ENCODE data around the gene NEUROD2.
"Not testable (repeated sequence)": the region's sequence is repeated elsewhere in the genome, so short reads cannot be mapped to it uniquely, and the experiment has no call there.

Gene NEUROD2

DNA sequence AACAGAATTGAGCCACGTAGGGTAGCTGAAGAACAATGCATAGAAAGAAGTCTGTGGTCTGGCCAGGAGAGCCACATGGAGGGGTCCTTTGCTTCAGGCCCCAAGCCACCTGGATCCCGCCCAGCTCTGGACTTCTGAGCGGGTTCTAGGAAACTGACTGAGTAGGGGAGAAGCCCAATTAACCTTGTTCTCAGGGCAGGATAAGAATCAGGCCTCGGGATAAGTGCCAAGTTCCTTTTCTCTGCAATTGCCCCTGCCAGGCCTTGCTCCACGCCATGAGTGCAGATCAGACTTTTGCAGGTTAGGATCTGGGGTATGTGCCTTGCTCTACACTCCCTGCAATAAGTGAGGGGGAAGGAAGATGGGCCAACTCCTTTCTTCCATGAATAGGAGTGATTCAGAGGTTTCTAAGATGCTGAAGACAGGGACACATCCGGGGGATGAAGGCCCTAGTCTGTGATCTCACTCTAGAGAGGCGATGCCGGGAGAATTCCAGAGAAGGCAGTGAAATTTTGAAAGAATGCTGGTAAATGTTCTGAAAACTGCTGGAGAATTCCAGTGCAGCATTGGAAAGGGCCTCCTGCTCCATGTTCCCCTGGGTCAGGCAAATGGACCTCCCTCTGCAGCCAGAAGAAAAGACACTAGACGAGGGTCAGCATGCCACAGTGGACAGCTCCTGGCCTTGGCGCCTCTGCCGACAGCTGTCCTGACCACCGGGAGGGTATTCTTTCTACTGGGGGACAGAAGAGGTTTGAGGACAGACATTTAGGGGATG lies 5.8 kb downstream of the NEUROD2 start:
- FAIRE-seq: no peak

- FAIRE-seq: no peak
Observed at GRCh38 chr17:39600997-39601597, 6.6 kb downstream of the NEUROD2 start.

DNA sequence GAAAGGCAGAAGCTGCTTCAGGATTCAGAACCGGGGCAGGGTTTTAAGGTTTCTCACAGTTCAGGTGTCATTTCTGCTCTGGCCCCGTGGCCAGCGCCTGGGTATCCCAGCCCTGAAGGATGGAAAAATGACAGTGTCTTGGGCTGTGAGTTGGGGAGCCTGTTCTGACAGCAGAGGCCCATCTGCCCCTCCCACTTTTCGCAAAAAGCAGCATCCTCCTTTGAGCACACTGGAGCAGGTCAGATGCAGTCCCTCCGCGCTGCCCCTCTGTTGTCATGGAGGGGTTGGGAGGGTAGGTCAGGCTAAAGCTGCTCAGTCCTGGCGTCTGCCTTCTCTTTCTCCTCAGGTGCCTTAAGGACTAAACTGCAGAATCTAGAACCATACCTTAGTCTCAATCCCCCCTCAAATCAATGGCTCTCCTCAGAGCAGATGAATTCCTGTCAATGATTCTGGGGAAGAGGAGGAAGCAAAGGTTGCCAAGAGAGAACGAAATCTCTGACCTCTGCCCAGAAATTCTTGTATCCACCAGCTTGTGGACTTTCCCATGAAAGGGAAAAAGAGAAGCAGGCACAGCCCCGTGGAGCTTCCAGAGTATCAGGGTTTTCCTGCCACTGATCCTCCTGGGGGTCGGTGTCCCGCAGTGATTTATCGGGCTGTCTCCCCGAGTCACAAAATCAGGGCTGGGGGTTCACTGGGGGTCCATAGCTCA lies 7.3 kb downstream of the NEUROD2 start:
- FAIRE-seq: no peak

DNA sequence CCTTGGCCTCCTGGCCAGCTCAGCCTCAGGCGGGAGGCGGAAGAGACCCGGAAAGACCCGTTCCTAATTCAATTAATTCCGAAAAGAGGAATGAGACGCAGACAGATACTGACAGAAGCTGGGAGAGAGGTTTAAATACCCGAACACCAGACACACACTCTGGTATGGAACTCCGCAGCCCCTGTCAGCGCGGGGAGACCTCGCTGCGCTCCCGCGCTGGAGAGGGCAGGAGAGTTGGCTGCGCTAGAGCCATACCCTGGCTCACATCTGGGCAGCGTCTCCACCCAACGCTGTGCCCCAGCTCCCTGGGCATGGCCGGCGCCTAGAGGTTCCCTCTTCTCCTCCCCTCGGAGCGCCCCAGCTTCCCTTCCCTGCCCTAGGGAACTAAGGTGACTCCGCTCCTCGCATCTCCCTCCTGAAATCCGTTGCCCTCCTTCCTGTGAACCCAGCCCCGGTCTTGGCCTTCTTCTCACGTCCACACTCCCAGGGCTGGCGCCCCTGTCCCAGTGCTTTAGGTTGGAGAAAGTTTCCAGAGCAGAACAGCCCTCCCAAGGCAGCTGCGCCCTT lies 8.0 kb downstream of the NEUROD2 start:
- no peak for FAIRE-seq

DNA sequence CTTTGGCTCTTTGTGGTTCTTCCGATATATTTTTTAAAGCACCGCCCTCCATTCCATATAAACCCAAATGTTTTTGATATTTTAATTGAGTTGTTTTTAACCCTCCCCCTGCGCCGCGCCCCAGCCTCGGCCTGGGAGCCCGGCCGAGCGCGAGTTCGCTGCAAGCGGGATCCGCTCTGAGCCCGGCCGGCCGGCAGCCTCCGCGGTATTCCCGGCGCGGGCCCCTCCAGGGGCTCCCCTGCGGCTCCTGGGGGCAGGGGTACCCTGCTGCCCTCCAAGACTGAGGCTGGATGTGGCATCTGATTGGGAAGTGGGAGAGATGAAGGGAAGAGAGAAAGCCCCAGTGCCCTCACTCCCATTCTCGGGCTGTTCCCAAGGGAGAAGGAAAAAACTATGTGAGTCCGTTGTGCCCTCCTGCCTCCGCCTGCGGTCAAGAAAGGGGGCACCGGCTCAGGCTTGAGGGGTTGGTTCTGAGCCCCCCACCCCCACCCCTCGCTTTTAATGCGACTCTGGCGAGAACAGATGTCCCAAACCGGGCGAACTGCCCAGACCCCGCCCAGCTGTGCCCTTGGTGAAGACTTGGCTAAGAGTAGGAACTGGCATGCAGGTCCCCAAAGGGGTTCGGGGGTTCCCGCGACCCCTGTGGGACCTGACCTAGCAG lies 8.6 kb downstream of the NEUROD2 start:
- FAIRE-seq: no peak

DNA sequence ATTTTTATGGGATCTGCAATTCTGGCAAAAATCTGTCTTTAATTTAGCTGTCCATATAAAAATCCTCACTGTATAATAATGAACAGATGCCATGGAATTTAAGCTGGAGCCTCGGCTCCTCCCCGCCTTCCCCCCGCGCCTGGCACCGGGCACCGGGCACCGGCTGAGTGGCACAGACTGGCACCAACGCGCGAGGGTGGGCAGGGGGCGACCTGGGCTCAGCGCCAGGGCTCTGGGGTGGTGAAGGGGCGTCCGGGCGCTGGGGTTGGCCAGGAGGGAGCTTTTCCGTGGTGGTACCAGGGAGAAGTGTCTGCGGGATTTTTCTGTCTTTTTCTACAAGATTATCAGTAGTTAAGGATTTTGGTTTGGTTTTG lies 9.1 kb downstream of the NEUROD2 start:
- no peak for FAIRE-seq

- no peak for FAIRE-seq
Observed at GRCh38 chr17:39598047-39598481, 9.7 kb downstream of the NEUROD2 start.

DNA sequence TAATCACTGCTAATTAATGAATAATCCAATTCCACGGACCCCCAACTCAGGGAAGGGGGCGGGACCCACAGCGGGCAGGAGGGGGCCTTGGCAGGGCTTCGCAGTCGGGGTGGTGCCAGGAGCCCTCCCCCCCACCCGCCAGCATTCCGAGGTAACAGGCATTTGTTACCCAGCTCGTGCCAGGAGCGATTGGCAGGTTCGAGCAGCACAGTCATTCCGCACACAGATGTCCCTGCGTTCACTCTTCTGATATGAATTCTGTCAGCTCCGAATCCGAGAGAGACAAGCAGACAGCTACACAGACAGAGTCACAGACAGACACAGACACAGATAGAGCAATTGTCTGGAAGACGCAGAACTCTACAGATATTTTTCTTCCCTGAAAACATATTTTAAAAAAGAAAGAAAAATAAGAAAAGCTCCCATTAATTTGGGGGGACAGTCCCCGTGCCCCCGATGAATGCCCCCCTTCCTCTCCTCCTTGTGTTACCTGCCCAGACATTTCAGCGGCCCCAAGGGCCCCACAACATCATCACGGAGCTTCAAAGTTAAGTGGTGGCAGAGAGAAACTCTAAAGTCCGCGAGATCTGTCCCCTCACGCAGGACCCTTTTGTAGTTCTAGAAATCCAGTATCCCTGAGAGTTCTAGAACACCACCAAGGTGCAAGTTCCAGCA lies 10.2 kb downstream of the NEUROD2 start:
- FAIRE-seq: no peak

DNA sequence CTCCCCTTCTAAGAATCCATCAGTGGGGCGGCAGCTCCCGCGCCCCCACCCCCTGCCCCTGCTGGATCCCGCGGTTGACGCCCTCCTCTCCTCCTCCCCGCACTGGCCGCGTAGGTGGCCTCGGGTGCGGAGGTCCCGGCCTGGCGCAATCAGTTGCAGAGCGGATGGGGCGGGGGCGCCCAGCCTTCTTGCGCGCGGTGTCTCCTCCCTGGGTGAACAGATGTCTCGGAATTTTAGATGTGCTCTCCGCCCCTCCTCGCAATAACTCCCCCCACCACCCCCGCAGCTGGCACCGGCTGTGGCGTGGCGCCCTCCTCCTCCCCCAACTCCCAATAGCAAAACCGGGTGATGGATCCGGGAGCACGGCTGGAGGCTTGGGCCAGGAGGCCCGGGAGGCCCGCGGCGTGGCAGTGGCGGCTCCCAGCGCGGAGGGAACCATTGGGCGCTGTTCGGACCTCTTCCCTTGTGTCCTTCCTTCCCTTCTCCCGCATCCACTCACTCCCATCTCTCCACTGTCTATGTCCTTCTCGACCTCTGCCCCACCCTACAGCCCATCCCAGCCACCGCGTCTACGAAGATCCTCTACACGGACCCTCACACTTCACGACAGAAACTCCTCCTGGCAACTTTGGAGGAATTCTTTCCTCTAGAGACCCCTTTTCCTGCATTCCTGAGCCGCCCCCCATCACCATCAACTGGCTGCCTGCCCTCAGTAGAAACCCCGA lies 11.0 kb downstream of the NEUROD2 start:
- FAIRE-seq: no peak

DNA sequence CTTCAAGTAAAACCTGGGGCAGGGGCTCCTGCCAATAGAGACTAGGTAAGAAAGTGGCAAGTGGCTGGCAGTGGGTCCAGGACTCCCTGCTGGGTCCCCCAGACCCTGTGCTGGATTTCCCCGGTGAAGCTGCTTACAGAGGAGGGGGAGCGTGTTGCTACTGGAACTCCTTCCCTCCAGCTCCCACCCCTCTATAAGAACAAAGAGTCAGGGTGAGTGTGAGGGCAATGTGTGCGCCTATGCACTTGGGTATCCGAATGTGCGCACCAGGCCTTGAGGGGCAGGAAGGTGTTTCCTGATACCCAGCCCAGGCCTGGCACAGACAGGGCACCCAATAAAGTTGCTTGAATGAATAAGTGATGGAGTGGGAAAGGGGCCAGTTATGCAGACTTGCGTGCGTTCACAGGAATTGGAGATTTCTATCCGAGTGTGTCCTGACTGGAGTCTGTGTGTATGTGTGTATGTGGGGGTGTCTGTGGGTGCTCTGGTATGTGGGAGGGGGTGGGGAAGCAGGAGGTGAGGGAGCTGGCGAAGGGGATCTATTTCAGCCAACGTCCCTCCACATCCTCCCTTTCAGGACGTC lies 11.7 kb downstream of the NEUROD2 start:
- FAIRE-seq: no peak

GRCh38 chr17:39595294-39595693 lies 12.4 kb downstream of the NEUROD2 start:
- FAIRE-seq: no peak

DNA sequence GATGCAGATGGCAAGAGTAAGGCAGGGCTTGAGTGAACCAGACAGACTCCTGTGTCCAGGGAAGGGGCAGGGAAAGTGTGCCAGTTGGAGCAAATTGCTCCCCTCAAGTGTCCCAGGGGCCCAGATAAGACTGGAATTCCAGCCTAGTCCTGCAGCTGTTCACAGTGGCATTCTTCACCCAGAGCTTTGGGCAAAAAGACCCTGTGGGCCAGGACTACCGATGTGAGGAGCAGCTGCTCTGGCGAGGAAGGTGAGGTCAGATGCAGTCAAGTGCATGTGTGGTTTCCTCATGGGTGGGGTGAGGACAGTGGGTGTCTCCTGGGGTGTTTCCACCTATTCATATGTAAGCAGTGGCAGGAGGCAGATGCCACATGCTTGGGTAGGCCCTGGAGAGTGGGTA lies 14.3 kb downstream of the NEUROD2 start:
- no peak for FAIRE-seq

- no peak for FAIRE-seq
Observed at GRCh38 chr17:39591958-39592954, 15.5 kb downstream of the NEUROD2 start.

DNA sequence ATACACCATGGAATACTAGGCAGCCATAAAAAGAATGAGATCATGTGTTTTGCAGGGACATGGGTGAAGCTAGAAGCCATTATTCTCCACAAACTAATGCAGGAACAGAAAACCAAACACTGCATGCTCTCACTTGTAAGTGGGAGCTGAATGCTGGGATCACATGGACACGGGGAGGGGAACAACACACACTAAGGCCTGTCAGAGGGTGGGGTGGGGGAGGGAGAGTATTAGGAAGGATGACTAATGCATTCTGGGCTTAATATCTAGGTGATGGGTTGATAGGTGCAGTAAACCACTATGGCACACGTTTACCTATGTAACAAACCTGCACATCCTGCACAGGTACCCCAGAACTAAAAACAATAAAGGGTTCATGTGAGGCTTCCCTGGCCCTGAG lies 17.5 kb downstream of the NEUROD2 start:
- FAIRE-seq: not testable (repeated sequence)

DNA sequence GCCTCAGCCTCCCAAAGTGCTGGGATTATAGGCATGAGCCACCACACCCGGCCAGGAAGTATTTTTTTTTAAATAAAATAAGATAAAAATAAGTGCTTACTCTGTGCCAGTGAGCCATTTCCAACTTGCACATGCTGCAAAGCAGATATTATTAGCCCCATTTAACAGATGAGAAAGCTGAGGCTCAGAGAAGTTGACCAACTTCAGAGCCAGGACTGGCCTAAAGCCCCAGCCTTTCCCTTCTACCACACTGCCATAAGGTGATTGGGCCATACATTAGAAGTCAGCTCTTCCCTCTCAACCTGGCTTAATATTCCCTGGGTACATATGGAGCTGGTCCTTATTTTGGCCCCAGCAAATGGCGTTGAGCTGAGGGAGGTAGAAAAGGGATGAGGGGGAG lies 25.1 kb downstream of the NEUROD2 start:
- no peak for FAIRE-seq

- no peak for FAIRE-seq
Observed at GRCh38 chr17:39581759-39582085, 26.0 kb downstream of the NEUROD2 start.

- FAIRE-seq: no peak
Observed at GRCh38 chr17:39581071-39581758, 26.5 kb downstream of the NEUROD2 start.

DNA sequence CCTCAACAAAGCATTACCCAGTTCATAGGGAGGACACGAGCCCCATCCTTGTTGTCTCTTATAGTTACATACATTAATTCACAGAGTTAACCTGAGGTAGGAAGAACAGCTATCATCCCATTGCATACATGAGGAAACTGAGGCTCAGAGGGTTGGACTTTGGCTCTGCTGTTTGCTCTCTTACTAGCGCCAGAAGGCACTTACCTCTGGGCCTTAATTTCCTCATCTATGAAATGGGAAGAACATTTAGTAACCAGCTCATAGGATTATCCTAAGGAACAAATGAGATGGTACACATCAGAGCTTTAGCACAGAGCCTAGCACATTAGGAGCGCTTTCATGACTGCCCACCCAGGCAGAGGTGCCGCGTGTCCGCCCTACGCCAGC lies 27.6 kb downstream of the NEUROD2 start:
- no peak for FAIRE-seq

GRCh38 chr17:39579318-39580081 lies 28.2 kb downstream of the NEUROD2 start:
- no peak for FAIRE-seq
